Thyroid gland (tissue), 4 donors: ENCODE data around the gene CCDC15. TPM values are rescaled to one million over a fixed set of nuclear protein-coding genes. Genes with fewer than 3 reads are reported as not detected.

Experiments used
- DNase-seq, 2 donors: peaks; one replicate each; pipeline ENCODE4 v3.0.0-alpha.2; 2019
- H3K27ac ChIP-seq, 3 donors: fragments of 200-600 bp; sonication (generic); 1 replicate in 2 of 3; 2 replicates in 1 of 3; pipeline ENCODE4 v1.5.1; 2016 to 2019; ENCODE audit warnings: mild to moderate bottlenecking in 1 of 3, moderate library complexity in 1 of 3
- H3K27me3 ChIP-seq: fragments of 200-600 bp; sonication (generic); one replicate; pipeline ENCODE4 v1.5.1; 2019
- H3K36me3 ChIP-seq, 2 donors: fragments of 200-600 bp; sonication (generic); one replicate each; pipeline ENCODE4 v1.5.1; 2016 to 2019
- H3K4me1 ChIP-seq, 2 donors: fragments of 200-600 bp; sonication (generic); one replicate each; pipeline ENCODE4 v1.5.1; 2017 to 2019
- H3K4me3 ChIP-seq, 3 donors: fragments of 200-600 bp; sonication (generic); replicated peaks in 1 of 3; 1 replicate in 2 of 3; 2 replicates in 1 of 3; pipeline ENCODE4 v1.5.1; 2016; ENCODE audit warnings: mild to moderate bottlenecking in 1 of 3
- H3K9me3 ChIP-seq: fragments of 200-600 bp; sonication (generic); one replicate; pipeline ENCODE4 v1.5.1; 2017
- POLR2A ChIP-seq, 2 donors: fragments of 450-650 bp; IDR thresholded peaks; one replicate each; pipeline ENCODE4 v1.6.1; 2017; ENCODE audit warnings: antibody characterized with exemption in 2 of 2, mild to moderate bottlenecking in 2 of 2, moderate library complexity in 1 of 2
- WGBS, 2 donors: methylation state at CpG; one replicate each; pipeline ENCODE4 v1.1.5; 2017; 5-methylcytosine and 5-hydroxymethylcytosine counted together
- intact Hi-C: fragments of 100-400 bp; cut with DNase I; formaldehyde crosslinking; loops from one replicate; pipeline ENCODE4 v1.15.1; 2023
- total RNA-seq, 4 donors: library from RNA; depleted of rRNA; stranded (reverse); fragments of >200 nt; gene quantifications; one replicate each; pipeline ENCODE4 v1.2.3, GENCODE V29; 2016
- TF ChIP-seq, protein P1 (sequence below), 6 experiments: fragments of 200-600 bp in 3 of 6; fragments of 450-650 bp in 3 of 6; sonication (generic) in 3 of 6; IDR thresholded peaks; one replicate each; pipeline ENCODE4 v1.5.1; 2016 to 2019; ENCODE audit warnings: antibody characterized with exemption in 6 of 6, mild to moderate bottlenecking in 2 of 6, inconsistent platforms in 1 of 6, moderate library complexity in 1 of 6

Gene CCDC15
- total RNA-seq, 4 donors from 2014 or later = 0.33 to 2.8 (median 1.1) TPM

- no peaks in the 10 kb centered on the region for H3K9me3 ChIP-seq
- H3K4me1 ChIP-seq = no peaks in the 10 kb centered on the region
- intact Hi-C loops = no loop called here
- no peak overlapping the region for H3K27ac ChIP-seq
- WGBS, 2 donors = 89 to 93% methylated on average over 7 to 9 of the region's 12 CpGs
- H3K4me3 ChIP-seq = no peak overlapping the region
- TF ChIP-seq, protein P1, sequence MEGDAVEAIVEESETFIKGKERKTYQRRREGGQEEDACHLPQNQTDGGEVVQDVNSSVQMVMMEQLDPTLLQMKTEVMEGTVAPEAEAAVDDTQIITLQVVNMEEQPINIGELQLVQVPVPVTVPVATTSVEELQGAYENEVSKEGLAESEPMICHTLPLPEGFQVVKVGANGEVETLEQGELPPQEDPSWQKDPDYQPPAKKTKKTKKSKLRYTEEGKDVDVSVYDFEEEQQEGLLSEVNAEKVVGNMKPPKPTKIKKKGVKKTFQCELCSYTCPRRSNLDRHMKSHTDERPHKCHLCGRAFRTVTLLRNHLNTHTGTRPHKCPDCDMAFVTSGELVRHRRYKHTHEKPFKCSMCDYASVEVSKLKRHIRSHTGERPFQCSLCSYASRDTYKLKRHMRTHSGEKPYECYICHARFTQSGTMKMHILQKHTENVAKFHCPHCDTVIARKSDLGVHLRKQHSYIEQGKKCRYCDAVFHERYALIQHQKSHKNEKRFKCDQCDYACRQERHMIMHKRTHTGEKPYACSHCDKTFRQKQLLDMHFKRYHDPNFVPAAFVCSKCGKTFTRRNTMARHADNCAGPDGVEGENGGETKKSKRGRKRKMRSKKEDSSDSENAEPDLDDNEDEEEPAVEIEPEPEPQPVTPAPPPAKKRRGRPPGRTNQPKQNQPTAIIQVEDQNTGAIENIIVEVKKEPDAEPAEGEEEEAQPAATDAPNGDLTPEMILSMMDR (IDR thresholded peaks at IDR 0.05) = no peak
- no peak for TF ChIP-seq POLR2A (IDR thresholded peaks at IDR 0.05)
- DNase-seq = peak in 1 of 2 donors; percentile 1
- no peaks in the 10 kb centered on the region for H3K36me3 ChIP-seq
- H3K27me3 ChIP-seq = no peaks in the 10 kb centered on the region
Observed at GRCh38 chr11:125072961-125073590, 119.1 kb downstream of the CCDC15 start.

DNA sequence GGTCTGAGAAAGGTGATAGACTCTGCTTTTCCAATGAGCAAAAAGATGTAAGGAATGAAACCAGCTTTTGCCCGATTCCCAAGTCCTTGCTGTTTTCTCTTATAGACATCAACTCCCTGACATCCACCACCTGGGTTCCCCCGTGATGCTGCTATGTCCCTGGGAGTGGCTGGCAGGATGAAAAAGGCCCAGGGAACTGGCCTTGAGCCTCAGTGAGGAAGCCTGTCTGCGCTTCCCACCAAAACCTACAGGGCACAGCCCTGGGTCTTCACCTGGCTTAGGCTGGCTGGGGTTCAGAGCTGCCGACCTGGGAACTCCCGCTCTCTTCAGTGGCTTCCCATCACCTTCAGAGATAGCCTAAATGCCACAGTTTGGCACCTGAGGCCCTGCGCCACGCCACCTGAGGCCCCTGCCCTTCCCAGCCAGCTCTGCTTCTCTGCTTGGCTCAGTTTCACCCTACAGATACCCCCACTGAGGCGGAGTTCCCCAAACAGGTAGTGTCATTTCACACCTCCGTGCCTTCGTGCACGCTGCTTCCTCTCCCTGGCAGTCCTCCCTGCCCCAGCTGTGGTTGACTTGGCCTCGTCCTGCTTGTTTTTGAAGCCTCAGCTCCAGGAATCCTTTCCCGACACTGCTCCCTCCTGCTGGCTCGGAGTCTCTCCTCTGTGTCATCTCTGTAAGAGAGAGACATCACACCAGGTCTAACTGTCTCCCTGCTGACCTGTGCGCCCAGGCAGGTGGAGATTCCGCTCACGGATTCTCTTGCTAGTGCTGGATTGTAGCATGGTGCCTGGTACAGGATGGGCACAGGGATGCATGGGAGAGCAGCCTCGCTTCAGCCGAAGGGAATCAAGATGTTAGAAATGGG lies 119.8 kb downstream of the CCDC15 start:
- Histone ChIP-seq H3K9me3 (no peaks in the 10 kb centered on the region), H3K36me3 (no peaks in the 10 kb centered on the region), H3K4me1 (no peaks in the 10 kb centered on the region), H3K27ac (no peak overlapping the region), H3K27me3 (no peaks in the 10 kb centered on the region), H3K4me3 (no peak overlapping the region)
- no peak for DNase-seq
- TF ChIP-seq, protein P1 (IDR thresholded peaks at IDR 0.05) = no peak
- TF ChIP-seq POLR2A (IDR thresholded peaks at IDR 0.05) = no peak
- intact Hi-C loops = no loop called here
- 83 to 88% methylated on average over 19 of the region's 19 CpGs for WGBS, 2 donors

- no peaks in the 10 kb centered on the region for H3K27me3 ChIP-seq
- intact Hi-C loops = no loop called here
- no peak for DNase-seq
Observed at GRCh38 chr11:125074511-125075241, 120.7 kb downstream of the CCDC15 start.

GRCh38 chr11:125075242-125075625 lies 121.2 kb downstream of the CCDC15 start:
- intact Hi-C loops = no loop called here
- H3K27me3 ChIP-seq = no peaks in the 10 kb centered on the region
- no peaks in the 10 kb centered on the region for H3K9me3 ChIP-seq
- no peak overlapping the region for H3K4me3 ChIP-seq
- no peak for DNase-seq
- H3K4me1 ChIP-seq = no peaks in the 10 kb centered on the region
- H3K36me3 ChIP-seq = no peaks in the 10 kb centered on the region
- no peak overlapping the region for H3K27ac ChIP-seq
- TF ChIP-seq POLR2A (IDR thresholded peaks at IDR 0.05) = no peak
- TF ChIP-seq, protein P1 (IDR thresholded peaks at IDR 0.05) = no peak
- WGBS, 2 donors = 70 to 87% methylated on average over 3 to 7 of the region's 7 CpGs

More at GRCh38 chr11:125074511-125075241, 120.7 kb downstream of the CCDC15 start:
- TF ChIP-seq, protein P1 (IDR thresholded peaks at IDR 0.05) = no peak
- Histone ChIP-seq H3K9me3 (no peaks in the 10 kb centered on the region), H3K4me1 (no peaks in the 10 kb centered on the region), H3K27ac (no peak overlapping the region), H3K4me3 (no peak overlapping the region), H3K36me3 (no peaks in the 10 kb centered on the region)
- WGBS, 2 donors = 85 to 90% methylated on average over 11 of the region's 11 CpGs
